ENCODE data around the gene OXCT2.

GRCh38 chr1:39776400-39776713 lies 5.2 kb upstream of the OXCT2 start:
- TF ChIP-seq CTCF (IDR thresholded peaks at IDR 0.05; ENCODE audit: low read depth, low read length) (no peak), EZH2phosphoT487 (IDR thresholded peaks at IDR 0.05; ENCODE audit: low read depth) (no peak)

Data from OCI-LY3 (cell line).